HUES6 (cell line): ENCODE measurements around the gene GANC.
A peak's percentile ranks its signal among the peaks of the same experiment; 100 is the strongest.

Experiments used
- H3K27ac ChIP-seq: 2 replicates; pipeline ENCODE4 v1.7.0; 2013; ENCODE audit warnings: low read depth, mild to moderate bottlenecking, low read length, inconsistent platforms
- H3K27me3 ChIP-seq: 2 replicates; pipeline ENCODE4 v1.6.1; 2013; ENCODE audit warnings: low read length; ENCODE audit not compliant: control insufficient read depth, insufficient read depth
- H3K36me3 ChIP-seq: 2 replicates; pipeline ENCODE4 v1.6.1; 2013; ENCODE audit warnings: low read length; ENCODE audit not compliant: control insufficient read depth, insufficient read depth
- H3K4me1 ChIP-seq: 2 replicates; pipeline ENCODE4 v1.6.1; 2013; ENCODE audit warnings: low read length; ENCODE audit not compliant: control insufficient read depth, insufficient read depth
- H3K4me3 ChIP-seq: 2 replicates; pipeline ENCODE4 v1.5.1; 2013; ENCODE audit warnings: low read depth, low read length
- H3K9ac ChIP-seq: one replicate; pipeline ENCODE4 v1.6.1; 2013; ENCODE audit warnings: mild to moderate bottlenecking, low read length
- H3K9me3 ChIP-seq: 2 replicates; pipeline ENCODE4 v1.6.1; 2013; ENCODE audit warnings: low read depth, low read length; ENCODE audit not compliant: control insufficient read depth, insufficient read depth

Gene GANC

DNA sequence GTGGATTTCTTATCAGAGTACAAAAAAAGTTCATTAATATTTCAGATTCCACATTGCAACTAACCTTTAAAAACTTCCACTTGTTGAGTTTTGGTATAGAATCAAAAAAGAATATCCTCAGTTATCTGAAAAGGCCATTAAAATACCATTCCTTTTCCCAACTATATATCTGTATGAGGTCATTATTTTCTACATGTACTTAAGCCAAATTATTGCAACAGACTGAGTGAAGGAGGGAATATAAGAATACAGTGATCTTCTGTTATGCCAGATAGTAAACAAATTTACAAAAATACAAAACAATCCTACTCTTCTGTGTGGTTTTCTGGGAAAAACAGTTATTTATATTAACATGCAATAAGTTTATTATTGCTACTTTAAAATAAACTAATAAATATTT, 5.7 kb upstream of the GANC start:
- 0 out of 2 replicates have a peak, but pooled peaks cover 6% of the 10 kb centered on the region for H3K4me1 ChIP-seq
- no peaks in the 10 kb centered on the region for H3K27me3 ChIP-seq
- peaks cover 68% of the 10 kb centered on the region for H3K36me3 ChIP-seq
- no peaks in the 10 kb centered on the region for H3K9me3 ChIP-seq
- H3K9ac ChIP-seq = no peak overlapping the region
- H3K4me3 ChIP-seq = no peak overlapping the region
- H3K27ac ChIP-seq = no peak overlapping the region

DNA sequence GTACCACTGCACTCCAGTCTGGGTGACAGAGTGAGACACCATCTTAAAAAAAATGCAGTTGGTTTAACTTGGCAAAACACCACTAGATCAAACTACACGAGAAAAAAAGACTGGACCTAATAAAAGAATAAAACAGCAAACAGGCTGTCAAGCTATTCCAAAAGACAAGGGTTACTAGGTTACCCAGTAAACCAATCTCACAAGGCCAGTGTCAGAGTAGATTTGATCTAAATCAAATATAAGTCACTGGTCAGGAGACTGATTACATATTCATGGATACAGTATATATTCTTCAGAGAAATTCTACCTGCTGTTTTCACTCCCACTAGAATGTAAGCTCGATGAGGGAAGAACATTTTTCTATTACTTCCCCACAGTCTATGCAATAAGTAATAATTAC, 2.5 kb upstream of the GANC start:
- Histone ChIP-seq H3K9me3 (no peaks in the 10 kb centered on the region), H3K9ac (no peak overlapping the region), H3K4me3 (no peak overlapping the region), H3K27me3 (no peaks in the 10 kb centered on the region), H3K36me3 (peaks cover 37% of the 10 kb centered on the region), H3K27ac (no peak overlapping the region), H3K4me1 (peaks cover 20% of the 10 kb centered on the region)

DNA sequence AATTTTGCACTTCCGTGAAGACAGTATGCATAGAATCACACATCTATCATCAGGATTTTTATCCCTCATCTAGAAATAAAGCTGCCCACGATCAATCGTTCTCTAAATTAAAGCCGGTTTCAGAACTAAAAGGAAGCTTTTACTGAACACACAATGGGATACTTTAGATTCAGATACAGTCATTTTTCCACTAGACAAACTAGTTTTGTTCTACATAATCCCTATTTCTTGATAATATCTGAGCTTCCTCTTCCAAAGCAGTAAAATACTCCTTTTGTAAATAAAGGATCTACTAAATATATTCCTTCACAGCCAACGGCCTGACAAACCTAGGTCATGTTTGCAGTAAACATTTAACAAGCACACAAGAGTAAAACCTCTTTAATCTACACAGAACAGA, 2.0 kb upstream of the GANC start:
- no peak overlapping the region for H3K9ac ChIP-seq

DNA sequence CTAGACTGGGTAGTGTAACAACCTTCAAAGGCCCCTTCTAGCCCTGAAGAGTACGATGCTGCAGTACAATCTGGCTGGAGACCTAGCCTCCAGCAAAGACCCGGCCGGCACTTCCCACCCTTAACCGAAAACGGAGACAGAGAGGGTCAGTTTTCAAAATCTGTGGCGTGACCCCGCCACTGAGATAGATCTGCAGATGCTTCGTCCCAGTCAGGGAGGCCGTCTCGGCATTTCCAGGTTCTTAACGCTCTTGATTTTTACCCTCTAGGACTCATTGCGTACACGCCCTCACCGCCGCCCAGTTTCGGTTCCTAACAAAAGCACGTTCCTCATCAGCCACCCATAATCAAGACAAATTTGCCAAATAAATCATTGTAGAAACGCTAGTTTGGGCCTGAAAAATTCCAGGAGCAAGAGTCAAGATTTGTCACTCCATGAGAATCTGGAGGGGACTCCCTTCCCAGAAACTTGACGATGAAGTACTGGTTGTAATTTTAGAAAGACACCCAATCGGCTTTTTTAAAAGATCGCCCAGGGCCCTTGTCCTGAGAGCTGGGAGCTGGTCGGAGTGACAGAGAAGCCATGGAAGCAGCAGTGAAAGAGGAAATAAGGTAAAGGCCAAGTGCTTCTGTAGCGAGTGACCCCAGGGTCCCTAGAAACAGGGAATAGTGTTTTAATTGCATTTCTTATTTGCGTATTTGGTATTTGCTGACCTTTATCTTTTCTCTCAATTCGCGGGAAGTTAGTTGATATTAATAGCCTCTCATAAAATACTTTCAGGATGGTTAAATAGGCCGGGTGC, 1.1 kb downstream of the GANC start:
- Histone ChIP-seq H3K36me3 (peaks cover 14% of the 10 kb centered on the region; the same call in 1 of the 2 replicates), H3K4me3 (peak overlapping the region; percentile 89), H3K4me1 (peaks cover 28% of the 10 kb centered on the region), H3K9ac (peak overlapping the region; percentile 95), H3K9me3 (no peaks in the 10 kb centered on the region), H3K27me3 (no peaks in the 10 kb centered on the region), H3K27ac (peak overlapping the region; percentile 79)

More for the DNA sequence above, 2.0 kb upstream of the GANC start:
- Histone ChIP-seq H3K27ac (no peak overlapping the region), H3K9me3 (no peaks in the 10 kb centered on the region), H3K36me3 (peaks cover 33% of the 10 kb centered on the region), H3K27me3 (no peaks in the 10 kb centered on the region), H3K4me3 (peak overlapping the region; percentile 36; the same call in 1 of the 2 replicates), H3K4me1 (peaks cover 24% of the 10 kb centered on the region)

DNA sequence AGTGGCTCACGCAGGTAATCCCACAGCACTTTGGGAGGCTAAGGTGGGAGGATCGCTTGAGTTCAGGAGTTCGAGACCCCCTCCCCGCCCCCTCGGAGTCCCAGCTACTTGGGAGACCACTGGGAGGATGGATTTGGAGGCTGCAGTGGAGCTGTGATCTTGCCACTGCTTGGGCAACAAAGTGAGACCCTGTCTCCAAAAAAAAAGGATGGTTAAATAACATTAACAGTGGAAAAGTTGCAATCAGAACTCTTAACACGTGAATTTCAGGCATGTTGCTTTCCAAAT, 1.6 kb downstream of the GANC start:
- no peaks in the 10 kb centered on the region for H3K27me3 ChIP-seq
- peak overlapping the region; percentile 95 for H3K9ac ChIP-seq
- peak overlapping the region; percentile 89 for H3K4me3 ChIP-seq
- H3K27ac ChIP-seq = no peak overlapping the region; the same call in 1 of the 2 replicates
- peaks cover 19% of the 10 kb centered on the region; the same call in 1 of the 2 replicates for H3K36me3 ChIP-seq
- H3K4me1 ChIP-seq = peaks cover 28% of the 10 kb centered on the region
- H3K9me3 ChIP-seq = no peaks in the 10 kb centered on the region

DNA sequence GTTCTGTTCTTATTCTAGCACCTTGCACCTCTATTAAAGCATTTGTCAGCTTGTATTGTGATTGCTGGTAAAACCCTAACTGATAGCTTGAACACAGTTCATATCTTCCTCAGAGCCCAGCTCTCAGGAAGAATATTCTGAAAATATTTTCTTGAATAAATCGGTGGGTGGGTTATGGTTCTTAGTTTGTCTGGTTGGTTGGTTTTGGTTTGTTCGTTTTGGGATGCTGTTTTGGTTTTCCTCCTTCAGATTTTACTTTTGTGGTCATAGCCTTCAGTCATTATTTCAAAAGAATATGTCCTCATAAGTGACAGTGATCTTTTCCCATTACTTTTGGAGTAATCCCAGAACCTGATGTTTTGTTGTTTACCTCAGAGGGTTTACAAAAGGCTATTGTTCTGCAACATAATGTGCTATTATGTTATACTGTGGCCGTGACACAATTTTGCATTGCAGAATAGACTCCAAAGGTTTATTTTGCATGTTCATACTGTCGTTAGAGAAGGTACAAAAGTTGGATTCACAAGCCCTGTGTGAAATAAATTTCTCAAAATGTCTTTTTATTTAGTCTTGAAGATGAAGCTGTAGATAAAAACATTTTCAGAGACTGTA, 2.9 kb downstream of the GANC start:
- H3K4me3 ChIP-seq = peak overlapping the region; percentile 21; the same call in 1 of the 2 replicates
- peak overlapping the region; percentile 22; the same call in 1 of the 2 replicates for H3K27ac ChIP-seq
- no peaks in the 10 kb centered on the region for H3K9me3 ChIP-seq
- no peaks in the 10 kb centered on the region for H3K27me3 ChIP-seq
- peaks cover 20% of the 10 kb centered on the region for H3K36me3 ChIP-seq
- H3K9ac ChIP-seq = no peak overlapping the region
- peaks cover 28% of the 10 kb centered on the region for H3K4me1 ChIP-seq

DNA sequence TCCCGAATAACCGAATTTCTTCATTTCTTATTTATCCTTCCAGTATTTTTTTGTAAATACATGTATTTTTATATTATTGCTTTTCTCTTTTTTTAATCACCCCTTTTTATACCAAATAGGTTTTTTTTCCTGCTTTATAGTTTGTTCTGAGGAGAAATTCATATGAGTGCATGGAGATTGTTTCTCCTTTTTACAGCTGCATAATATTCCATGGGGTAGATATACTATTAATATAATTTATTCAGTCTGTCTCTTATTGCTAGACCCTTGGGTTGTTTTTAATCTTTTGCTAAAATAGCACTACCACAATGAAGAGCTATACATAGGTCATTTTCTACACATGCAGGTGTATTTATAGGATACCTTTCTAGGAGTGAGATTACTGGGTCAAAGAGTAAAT, 3.8 kb downstream of the GANC start:
- H3K9me3 ChIP-seq = no peaks in the 10 kb centered on the region
- H3K36me3 ChIP-seq = peaks cover 24% of the 10 kb centered on the region
- no peak overlapping the region for H3K9ac ChIP-seq
- peaks cover 22% of the 10 kb centered on the region for H3K4me1 ChIP-seq
- no peaks in the 10 kb centered on the region for H3K27me3 ChIP-seq
- H3K4me3 ChIP-seq = no peak overlapping the region
- H3K27ac ChIP-seq = no peak overlapping the region

DNA sequence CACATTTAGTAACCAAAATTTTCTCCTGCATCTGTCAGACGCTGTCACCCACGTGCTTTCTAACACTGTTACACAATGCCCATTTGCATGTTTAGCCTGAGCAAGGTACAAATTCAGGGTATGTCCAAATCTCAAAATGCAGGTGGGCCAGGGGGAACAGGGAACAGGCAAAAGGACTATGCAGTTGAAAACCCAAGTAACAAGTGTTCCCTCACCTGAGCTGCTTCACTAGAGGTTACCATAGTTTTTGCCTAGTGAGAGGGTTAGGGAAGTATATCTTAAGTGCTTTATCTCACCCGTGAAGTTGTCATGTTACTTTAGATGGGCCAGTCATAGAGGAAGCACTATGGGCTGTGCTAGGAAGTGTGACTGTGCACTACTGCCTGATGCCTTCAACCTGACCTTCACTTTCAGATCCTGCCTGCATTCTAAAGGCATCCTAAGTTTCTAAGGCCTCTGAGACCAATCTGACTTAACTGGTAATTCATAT, 6.3 kb downstream of the GANC start:
- H3K4me1 ChIP-seq = peaks cover 19% of the 10 kb centered on the region

DNA sequence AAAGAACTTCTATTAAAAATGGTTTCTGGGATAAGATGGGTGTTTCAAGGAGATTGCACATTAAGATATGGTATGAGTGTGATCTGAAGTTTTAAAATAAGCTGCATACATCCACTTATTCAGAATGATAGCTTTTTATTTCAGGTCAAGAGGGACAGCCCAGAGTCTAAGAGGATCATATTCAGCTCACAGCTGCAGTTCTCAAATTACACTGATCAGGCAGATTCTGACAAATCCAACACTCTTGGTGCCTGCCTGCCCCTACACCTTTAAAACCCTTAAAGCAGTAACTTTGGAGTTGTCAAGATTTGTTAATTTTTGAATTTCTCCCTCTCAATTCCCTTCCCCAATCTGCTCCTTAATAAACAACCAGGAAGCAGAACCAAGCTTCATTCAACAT, 9.3 kb downstream of the GANC start:
- H3K9ac ChIP-seq = no peak overlapping the region
- H3K27ac ChIP-seq = no peak overlapping the region
- H3K27me3 ChIP-seq = no peaks in the 10 kb centered on the region
- no peaks in the 10 kb centered on the region for H3K4me1 ChIP-seq
- H3K9me3 ChIP-seq = no peaks in the 10 kb centered on the region
- H3K4me3 ChIP-seq = no peak overlapping the region
- H3K36me3 ChIP-seq = peaks cover 36% of the 10 kb centered on the region

More for the DNA sequence above, 6.3 kb downstream of the GANC start:
- Histone ChIP-seq H3K9ac (no peak overlapping the region), H3K4me3 (no peak overlapping the region), H3K27me3 (no peaks in the 10 kb centered on the region), H3K9me3 (no peaks in the 10 kb centered on the region), H3K27ac (no peak overlapping the region), H3K36me3 (peaks cover 32% of the 10 kb centered on the region)

DNA sequence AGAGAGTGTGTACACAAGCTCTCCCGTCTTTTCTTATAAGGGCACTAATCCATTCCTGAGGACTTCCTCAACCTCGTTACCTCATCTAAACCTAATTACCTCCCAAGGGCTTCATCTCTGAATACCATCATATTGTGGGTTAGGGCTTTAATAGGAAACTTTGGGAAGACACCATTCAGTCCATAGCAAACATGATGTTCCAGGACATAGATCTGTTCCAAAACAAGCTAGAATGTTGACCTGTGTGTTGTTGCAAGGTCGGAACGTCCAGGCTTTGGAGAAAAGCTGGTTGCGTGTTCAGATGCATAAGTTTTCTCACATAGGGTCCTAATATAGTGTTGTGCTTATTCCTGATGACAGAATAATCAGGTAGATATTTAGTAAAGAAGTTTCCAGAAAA, 9.9 kb downstream of the GANC start:
- no peak overlapping the region for H3K4me3 ChIP-seq
- peaks cover 36% of the 10 kb centered on the region for H3K36me3 ChIP-seq
- H3K9me3 ChIP-seq = no peaks in the 10 kb centered on the region
- H3K4me1 ChIP-seq = no peaks in the 10 kb centered on the region
- H3K27ac ChIP-seq = no peak overlapping the region
- H3K9ac ChIP-seq = no peak overlapping the region
- no peaks in the 10 kb centered on the region for H3K27me3 ChIP-seq

DNA sequence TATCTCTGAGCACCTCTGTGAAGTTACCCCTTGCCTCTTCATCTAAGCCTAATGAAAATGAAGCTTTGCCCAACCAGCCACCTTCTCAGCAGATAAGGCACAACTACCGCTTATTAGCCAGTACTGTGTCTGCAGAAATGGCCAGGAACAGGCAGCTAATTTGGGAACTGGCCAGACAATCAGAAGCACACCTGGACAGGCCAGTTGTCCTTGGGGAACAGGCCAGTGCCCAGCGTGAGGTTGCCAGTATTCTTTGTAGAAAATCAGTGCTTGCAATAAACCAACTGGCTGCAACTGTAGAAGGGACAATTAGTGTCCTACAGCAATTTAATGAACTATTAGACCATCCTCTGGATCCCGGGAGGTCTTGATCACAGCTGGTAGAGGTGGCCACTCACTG, 10.7 kb downstream of the GANC start:
- Histone ChIP-seq H3K36me3 (peaks cover 31% of the 10 kb centered on the region), H3K27me3 (no peaks in the 10 kb centered on the region), H3K9me3 (no peaks in the 10 kb centered on the region)

More for the DNA sequence above, 10.7 kb downstream of the GANC start:
- Histone ChIP-seq H3K4me3 (no peak overlapping the region), H3K27ac (no peak overlapping the region), H3K9ac (no peak overlapping the region), H3K4me1 (no peaks in the 10 kb centered on the region)
